HL-60 (cell line): Measurements from ENCODE around the gene SUN5.

ENCODE experiments used
- POLR2AphosphoS5 ChIP-seq: IDR thresholded peaks from 2 replicates; pipeline ENCODE4 v1.6.1; 2012; ENCODE audit warnings: low read depth
- TF ChIP-seq, protein P1 (sequence below): IDR thresholded peaks from one replicate; pipeline ENCODE4 v1.5.1; 2011; ENCODE audit warnings: low read length, control low read depth, inconsistent platforms; ENCODE audit not compliant: insufficient read depth

DNA sequence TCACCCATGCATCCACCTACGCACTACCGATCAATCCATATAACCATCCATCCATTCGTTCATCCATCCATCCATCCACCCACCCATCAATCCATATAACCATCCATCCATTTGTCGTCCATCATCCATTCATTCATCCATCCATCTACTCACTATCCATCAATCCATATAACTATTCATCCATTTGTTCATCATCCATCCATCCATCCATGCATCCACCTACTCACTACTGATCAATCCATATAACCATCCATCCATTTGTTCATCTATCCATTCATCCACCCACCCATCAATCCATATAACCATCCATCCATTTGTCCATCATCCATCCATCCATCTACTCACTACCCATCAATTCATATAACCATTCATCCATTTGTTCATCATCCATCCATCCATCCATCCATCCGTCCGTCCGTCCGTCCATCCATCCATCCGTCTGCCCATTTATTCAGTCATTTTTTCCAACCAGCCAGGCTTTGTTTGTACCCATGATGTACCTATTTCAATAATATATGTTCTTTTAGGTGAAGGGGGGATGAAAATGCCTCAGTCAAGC lies 21.2 kb upstream of the SUN5 start:
- TF ChIP-seq, protein P1, sequence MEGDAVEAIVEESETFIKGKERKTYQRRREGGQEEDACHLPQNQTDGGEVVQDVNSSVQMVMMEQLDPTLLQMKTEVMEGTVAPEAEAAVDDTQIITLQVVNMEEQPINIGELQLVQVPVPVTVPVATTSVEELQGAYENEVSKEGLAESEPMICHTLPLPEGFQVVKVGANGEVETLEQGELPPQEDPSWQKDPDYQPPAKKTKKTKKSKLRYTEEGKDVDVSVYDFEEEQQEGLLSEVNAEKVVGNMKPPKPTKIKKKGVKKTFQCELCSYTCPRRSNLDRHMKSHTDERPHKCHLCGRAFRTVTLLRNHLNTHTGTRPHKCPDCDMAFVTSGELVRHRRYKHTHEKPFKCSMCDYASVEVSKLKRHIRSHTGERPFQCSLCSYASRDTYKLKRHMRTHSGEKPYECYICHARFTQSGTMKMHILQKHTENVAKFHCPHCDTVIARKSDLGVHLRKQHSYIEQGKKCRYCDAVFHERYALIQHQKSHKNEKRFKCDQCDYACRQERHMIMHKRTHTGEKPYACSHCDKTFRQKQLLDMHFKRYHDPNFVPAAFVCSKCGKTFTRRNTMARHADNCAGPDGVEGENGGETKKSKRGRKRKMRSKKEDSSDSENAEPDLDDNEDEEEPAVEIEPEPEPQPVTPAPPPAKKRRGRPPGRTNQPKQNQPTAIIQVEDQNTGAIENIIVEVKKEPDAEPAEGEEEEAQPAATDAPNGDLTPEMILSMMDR, result no peak
- no peak for TF ChIP-seq POLR2AphosphoS5
